Epidermal melanocyte (primary cell): ENCODE data around the gene MAP3K7CL.

ENCODE experiments used
- DNase-seq: peaks from one replicate; pipeline ENCODE4 v3.0.0; 2011; ENCODE audit warnings: low spot score; ENCODE audit not compliant: insufficient read length

Gene MAP3K7CL

GRCh38 chr21:29194847-29195246 lies 64.4 kb downstream of the MAP3K7CL start:
- DNase-seq = no peak

DNA sequence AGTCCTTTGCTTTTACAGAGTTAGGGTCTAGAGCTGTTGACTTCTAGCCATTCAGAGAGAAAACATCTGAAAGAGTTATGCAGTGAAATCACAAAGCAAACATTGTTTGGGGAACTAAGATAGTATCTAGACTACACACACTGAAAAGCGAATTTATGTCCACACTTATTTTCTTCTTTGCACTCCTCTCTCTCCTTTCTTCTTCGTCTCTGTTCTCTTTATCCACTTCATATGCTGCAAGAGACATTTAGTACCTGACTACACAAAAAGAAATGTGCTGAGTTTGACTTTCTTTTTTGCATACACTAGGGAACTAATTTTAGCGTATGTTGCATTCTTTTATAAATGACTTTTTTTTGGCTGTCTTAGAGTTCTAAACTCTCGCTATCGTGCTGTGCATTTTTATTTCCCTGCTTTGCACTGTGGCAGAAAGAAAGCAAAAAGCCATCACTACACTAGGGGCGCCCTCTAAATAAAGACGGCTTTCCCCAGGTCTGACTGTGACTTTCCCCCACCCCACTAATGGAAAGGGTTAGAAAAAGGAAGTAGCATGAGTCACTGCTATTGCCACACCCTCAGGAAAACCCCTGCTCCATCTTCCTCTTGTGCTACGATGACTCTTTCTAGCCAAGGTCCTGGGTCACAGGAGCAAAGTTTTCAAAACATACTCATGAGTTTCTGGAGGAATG lies 65.7 kb downstream of the MAP3K7CL start:
- DNase-seq = peak; percentile 34

DNA sequence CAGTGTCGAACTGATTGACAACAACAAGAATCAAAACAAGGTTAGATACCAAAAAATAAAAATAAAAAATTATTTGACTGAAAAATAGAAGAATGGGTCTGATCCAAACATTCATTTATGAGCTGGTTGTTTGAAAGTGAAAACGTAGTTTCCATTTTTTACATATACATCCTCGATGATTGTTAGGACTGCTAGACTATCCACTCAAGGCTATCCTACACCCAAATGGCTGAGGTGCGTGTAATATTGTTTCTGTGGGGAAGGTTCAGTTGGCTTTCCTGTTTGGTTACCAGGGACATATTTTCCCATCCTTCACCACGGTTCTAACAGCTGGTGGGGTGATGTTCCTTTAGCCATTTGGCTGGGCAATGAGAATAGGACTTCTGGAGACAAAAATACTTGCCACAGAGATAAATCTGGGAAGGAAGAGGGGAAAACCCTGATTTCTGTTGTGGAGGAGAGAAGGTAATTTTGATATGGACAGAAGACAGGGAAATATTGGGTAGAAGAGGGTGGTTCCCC lies 66.3 kb downstream of the MAP3K7CL start:
- DNase-seq = no peak

DNA sequence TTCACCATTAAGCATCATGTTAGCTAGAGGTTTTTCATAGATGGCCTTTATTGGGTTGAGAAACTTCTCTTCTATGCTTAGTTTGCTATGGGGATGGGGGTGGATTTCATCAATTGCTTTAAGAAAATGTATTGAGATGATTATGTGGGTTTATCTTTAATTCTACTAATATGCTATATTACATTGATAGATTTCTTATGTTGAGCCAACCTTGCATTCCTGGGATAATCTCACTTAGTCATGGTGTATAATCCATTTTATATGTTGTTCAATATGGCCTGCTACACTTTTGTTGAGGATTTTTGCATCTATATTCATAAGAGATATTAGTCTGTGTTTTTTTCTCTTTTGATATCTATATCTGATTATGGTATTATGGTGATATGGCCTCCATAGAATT lies 70.7 kb downstream of the MAP3K7CL start:
- DNase-seq = no peak

DNA sequence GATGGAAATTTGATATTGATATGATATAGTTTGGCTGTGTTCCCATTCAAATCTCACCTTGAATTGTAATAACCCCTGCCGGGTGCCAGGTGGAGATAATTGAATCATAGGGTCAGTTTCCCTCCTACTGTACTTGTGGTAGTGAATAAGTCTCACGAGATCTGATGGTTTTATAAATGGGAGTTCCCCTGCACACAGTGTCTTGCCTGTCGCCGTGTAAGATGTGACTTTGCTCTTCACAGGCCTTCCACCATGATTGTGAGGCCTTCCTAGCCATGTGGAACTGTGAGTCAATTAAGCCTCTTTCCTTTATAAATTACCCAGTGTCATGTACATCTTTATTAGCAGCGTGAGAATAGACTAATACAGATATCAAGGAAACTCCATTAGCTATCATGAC lies 74.6 kb downstream of the MAP3K7CL start:
- no peak for DNase-seq

GRCh38 chr21:29205988-29206387 lies 75.5 kb downstream of the MAP3K7CL start:
- no peak for DNase-seq

GRCh38 chr21:29206445-29206844 lies 76.0 kb downstream of the MAP3K7CL start:
- DNase-seq = no peak

DNA sequence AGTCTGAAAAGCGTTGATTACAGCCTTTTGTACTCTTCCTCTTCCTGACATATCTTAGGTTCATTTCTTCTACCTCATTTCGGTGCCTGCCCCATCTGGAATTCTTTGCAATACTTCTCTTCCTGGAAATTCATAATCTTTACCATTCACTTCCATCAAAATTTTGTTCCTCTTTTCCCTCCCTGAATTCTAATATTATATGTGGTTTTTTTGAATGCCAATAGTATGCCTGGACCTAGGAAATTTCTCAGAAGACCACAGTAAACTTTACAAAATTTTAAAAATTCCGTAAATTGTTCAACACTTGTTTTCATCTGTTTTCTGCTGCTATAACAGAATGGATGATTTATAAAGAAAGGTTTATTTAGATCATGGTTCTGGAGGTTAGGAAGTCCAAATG lies 76.8 kb downstream of the MAP3K7CL start:
- no peak for DNase-seq

- no peak for DNase-seq
These were observed 77.7 kb downstream of the MAP3K7CL start for GRCh38 chr21:29208044-29208681.

- peak; percentile 43 for DNase-seq
These were observed 78.2 kb downstream of the MAP3K7CL start for GRCh38 chr21:29208682-29209059.

DNA sequence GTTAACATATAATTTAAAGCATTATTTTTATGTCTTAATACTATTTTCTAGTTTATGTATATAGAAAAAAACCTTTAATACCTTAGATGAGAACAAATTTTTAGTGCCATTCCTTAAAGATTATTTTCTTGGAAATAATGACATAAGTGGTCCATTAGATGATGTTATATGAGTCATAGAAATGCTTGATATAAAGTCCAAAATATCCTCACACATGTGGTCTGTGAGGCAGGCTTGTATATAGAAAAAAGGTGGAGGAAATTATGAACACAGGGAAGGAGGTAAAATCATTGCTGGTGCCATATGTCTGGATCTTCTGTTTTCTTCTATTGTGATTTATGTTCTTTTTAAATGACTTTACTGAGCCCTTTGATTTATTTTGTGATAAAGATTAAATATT lies 79.3 kb downstream of the MAP3K7CL start:
- no peak for DNase-seq

DNA sequence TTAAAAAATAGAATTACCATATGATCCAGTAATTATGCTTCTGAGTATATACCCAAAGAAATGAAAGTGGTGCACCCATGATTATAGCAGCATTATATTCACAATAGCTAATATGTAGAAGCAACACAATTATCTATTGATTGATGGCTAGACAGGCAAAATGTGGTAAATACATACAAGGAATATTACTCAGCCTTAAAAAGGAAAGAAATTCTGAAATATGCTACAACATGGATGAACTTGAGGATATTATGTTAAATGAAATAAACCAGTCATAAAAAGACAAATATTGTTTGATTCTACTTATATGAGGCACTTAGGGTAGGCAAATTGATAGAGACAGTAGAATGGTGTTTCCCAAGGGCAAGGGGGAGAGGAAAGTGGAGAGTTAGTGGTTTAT lies 80.8 kb downstream of the MAP3K7CL start:
- no peak for DNase-seq

DNA sequence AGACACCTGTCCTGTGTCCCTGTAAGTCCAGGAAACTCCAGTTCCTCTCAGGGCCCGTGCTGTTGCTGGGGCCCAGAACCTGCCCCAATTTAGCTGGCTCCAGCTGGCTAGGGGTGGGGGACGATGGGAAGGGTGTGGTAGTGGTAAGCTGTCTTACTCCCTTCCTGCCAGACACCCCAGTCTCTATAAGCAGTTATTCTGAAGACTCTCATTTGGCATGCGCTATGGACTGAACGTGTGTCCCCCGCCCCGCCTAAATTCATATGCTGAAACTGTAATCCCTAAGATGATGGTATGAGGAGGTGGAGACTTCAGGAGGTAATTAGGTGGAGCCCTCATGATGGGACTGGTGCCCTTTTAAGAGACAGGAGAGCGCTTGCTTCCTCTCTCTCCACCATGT lies 82.0 kb downstream of the MAP3K7CL start:
- DNase-seq = no peak

DNA sequence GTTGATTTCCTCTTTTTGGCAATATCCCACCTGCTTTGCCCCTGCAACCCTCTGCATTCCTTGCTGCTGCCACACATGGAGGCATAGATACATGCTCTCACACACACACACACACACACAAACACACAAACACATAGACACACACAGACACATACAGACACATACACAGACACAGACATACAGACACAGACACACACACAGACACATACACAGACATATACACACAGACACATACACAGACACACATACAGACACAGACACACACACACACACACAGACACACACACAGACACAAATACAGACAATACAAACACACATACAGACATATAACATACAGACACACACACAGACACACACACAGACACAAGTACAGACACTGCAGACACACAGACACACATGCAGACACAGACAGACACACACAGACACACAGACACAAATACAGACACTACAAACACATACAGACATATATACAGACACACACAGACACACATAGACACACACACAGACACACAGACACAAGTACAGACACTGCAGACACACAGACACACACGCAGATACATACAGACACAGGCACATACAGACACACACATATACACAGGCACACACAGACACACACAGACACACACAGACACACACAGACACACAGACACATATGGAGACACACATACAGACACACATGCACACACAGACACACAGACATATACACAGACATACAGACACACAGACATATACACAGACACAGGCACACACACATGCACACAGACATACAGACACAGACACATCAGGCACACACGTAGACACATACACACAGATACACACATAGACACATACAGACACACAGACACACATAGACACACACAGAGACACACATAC lies 83.3 kb downstream of the MAP3K7CL start:
- DNase-seq = no peak

- no peak for DNase-seq
These were observed 85.3 kb downstream of the MAP3K7CL start for GRCh38 chr21:29215709-29216108.

- DNase-seq = no peak
These were observed 87.4 kb downstream of the MAP3K7CL start for GRCh38 chr21:29217818-29218291.

DNA sequence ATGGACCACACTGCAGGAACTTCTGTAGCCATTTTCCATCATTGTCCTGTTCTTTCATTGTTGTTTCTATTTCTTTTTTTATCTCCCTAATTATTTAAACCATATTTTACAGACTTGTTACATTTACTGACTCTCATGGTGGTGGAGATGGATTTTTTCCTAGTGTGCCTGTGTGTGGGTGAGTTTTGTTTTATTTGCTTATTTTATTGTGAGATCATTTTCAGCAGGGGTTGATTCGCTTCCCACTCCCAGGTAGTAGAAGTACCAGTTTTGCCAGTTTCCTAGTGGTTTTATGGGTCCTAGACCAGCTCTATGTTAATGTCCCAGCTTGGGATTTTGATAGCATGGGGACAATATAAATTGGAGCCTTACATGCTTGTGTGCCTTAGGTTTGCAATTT lies 88.3 kb downstream of the MAP3K7CL start:
- no peak for DNase-seq

GRCh38 chr21:29219165-29219770 lies 88.8 kb downstream of the MAP3K7CL start:
- no peak for DNase-seq

DNA sequence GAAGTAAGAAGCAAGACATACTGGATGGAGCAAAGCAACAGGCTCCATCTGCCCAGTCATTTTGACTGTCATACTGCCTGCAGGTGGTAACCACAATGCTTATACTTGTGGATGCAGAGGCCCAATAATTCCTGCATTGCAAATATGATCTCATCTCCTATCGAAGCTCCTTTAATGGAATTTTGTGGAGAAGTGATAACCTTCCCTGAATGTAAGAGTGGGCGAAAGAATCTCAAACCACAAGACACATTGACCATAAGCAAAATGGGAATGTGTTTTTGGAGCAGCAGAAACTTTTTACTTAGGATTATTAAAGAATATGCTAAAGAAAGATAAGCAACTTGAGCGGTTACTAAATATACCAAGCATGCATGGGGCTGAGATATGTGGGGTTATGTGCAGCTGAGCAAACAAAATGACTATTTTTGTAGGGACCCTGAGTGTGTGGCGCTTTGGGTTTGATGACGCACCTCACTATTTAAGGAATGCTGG lies 90.9 kb downstream of the MAP3K7CL start:
- DNase-seq = no peak

GRCh38 chr21:29224006-29224405 lies 93.6 kb downstream of the MAP3K7CL start:
- DNase-seq = no peak
